HG02798 (cell line): ENCODE data around the gene SLC15A1.

Source experiments
- ATAC-seq: cut with Tn5 transposase; IDR thresholded peaks from one replicate; pipeline ENCODE4 v1.9.1; 2021; ENCODE audit warnings: mild to moderate bottlenecking; ENCODE audit not compliant: unreplicated experiment, poor library complexity

The SLC15A1 gene, protein sequence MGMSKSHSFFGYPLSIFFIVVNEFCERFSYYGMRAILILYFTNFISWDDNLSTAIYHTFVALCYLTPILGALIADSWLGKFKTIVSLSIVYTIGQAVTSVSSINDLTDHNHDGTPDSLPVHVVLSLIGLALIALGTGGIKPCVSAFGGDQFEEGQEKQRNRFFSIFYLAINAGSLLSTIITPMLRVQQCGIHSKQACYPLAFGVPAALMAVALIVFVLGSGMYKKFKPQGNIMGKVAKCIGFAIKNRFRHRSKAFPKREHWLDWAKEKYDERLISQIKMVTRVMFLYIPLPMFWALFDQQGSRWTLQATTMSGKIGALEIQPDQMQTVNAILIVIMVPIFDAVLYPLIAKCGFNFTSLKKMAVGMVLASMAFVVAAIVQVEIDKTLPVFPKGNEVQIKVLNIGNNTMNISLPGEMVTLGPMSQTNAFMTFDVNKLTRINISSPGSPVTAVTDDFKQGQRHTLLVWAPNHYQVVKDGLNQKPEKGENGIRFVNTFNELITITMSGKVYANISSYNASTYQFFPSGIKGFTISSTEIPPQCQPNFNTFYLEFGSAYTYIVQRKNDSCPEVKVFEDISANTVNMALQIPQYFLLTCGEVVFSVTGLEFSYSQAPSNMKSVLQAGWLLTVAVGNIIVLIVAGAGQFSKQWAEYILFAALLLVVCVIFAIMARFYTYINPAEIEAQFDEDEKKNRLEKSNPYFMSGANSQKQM

DNA sequence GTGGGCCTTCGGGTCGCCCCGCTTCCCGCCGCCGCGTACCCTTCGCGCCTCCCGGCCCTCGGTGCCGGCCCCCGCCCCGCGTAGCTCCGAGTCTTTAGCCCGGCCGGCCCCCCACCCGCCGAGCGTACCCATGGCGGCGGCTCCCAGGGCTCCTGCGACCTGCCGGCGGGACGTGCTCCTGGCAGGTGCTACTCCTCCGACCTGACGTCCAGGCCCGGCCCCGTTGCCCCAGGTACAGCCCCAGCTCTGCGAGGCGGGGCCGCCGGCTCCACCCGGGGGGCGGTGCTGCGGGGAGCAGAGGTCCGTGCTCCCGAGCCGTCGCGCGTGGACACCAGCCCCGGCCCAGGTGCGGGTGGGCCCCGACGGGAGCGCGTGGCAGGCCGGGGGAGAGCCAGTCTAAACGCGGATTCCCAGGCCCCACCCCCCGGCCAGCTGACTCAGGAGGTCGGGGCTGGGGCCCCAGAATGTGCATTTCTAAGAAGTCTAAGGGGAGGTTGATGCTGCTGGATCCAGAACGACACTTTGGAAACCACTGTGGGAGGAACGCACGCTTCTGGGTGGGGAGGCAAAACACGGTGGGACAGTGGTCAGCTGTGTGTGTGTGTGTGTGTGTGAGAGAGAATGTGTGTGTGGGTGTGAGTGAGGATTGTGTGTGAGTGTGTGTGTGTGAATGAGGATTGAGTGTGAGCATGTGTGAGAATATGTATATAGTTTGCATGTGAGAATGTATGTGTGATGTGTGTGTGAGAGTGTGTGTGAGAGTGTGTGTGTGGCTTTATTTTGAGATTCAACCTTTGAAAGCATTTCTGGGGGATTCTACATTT lies at the start of gene SLC15A1:
Gene SLC15A1, minus strand, starts transcription at position 206 of the 824 bp plus-strand sequence. Its CDS starts 74 bp downstream, at position 132.
- ATAC-seq = no peak

DNA sequence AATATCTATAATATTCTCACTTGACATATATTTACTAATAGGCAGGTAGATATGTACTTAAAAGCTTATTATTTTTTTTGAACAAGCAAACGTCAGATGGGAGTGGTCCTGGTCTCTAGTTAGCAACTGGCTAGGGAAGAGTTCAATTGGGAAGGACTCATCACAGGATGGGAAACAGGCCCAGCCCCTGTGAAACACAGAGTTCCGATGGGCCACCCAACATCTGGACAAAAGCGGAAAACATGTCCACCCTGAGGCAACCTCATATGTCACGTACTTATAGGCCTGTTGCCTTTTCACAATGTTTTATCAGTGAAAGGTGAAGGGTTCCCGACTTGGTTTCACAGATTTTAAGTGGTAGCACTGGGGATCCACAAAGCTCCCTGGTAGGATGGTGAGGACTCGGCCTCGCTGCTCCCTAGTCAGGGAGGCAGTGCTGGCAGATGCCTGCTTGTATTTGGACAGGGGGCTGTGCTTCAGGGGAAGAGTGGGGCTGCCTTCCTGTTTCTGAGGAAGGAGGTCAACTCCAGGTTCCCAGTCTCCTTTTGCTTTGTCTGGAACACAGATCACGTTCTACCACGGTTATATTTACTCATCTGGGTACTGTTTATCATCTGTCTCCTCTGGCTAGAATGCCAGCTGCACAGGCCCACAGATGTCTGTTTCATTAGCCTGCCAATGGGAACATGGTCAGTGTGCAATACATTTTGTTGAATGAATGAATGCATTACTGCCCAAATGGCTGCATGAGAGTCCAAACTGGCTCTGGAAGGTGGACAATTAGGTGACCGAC lies 49.4 kb upstream of the SLC15A1 start:
- ATAC-seq = no peak

DNA sequence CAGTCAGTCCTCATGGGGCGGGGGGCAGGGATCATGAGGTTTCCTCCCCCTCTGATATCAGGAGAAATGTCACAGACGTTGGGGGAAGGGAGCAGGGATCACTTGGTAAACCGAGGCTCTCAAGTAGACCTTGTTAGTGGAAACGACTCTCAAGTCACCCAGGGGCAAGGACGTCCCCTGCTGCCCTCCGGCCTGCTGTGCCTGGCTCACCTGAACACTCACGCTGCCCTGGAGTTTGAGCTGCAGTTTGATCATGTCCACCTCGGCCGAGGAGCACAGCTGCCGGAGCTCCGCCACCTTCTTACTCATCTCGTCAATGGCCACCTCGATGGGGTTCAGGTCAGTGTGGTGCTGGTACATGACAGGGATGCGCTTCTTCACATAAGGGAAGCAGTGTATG lies 47.6 kb upstream of the SLC15A1 start:
- no peak for ATAC-seq

DNA sequence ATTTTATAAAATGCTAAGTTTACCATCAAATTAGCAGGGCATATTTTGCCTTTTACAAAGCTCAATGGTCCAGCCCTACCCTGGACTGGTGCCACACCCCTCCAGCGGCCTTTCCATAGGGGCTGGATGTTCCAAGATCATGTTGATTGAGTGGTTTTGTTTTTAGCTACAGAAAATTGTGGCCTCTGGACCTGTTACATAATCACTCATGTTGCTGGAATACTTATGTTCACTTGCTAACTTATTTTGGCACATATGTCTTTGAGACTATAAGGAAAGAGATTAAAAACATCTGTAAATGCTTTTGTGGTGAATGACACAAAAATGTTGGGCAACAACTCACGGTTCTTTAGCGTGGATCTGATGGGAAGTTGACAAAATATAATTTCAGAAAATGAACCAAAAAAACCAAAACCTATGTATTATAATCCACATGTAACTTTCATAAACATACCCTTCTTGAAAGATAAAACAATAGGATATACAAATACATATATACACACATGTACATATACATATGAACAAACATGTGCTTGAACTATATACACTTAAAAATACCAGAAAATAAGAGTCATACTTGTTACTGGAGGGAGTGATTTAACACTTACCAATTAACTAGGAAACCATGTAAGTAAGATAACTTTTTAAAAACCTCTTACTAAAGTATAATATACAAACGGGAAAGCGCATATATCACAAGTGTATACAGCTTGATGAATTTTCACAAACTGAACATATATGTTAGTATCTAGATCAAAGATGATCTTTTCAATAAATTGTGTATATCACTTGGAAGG lies 46.6 kb upstream of the SLC15A1 start:
- no peak for ATAC-seq

DNA sequence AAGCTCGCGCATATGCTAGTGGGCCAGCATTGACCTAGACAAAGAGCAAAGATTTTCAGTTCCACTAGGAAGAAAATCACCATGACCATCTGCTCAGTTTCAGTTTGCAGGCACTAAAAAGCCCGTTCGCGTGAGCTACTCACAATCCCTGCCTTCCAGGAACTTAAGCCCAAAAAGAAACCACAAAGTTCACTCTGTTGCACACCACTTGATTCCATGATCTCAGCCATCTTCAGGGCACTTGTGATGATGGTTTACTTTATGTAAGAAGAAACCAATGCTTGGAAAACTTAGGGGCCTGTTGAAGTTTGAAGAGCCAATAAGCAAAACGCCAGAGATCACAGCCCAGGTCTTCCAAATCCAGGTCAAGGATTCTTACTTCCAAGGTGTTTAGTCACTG lies 45.0 kb upstream of the SLC15A1 start:
- ATAC-seq = no peak

DNA sequence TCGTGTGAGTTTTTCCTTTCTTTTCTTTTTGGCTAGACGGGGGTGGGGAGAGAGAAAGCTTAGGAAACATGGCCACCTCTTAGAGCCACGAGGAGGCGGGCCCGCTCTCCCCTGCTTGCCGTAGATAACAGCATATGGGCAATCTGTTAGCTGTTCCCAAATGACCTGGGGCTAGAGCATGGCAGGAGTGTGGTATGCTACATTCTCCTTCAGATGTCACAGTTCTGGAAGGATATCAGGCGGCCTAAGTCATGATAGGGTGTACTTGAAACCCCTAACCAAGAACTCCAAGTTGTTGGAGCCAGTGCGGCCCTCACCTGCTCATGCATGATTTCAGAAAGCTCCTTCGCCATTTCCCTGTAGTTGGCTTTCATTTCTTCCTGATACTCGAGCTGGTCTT lies 44.3 kb upstream of the SLC15A1 start:
- no peak for ATAC-seq

DNA sequence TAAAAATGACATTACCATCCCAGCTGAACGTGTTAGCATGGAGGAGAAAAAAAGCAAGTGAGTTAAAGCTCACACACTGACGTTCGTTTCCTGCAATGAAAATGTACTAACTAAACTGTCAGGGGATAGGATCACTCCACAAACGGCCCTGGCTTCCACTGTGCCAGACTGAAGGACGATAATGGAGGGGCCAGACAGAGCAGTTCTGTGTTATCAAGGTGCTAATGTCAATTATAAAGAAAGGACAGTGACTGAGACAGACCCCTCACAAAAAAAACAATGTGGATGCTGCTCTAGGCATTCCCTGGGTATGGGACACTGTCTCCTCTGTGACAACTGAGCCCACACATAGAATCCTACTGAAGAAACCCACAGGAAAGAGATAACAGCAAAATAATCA lies 43.7 kb upstream of the SLC15A1 start:
- no peak for ATAC-seq

DNA sequence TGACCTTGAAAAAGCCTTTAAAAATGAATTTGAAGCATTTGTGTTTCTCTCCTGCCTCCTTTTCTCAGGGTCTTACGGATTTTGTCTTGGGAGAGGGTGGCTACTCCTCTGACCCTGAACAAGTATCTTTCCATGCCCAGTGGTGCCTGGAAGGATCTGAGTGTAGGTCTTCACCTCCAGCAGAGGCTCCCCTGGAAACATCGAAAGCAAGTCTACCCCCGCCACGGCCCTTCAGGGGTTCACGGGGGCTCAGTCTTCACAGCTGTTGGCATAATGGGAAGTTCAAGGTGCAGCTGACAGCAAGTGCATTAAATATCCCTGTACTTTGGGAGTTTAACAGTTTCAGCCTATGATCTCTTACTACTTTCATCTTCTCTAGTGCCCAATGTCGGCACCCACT lies 42.7 kb upstream of the SLC15A1 start:
- ATAC-seq = no peak

DNA sequence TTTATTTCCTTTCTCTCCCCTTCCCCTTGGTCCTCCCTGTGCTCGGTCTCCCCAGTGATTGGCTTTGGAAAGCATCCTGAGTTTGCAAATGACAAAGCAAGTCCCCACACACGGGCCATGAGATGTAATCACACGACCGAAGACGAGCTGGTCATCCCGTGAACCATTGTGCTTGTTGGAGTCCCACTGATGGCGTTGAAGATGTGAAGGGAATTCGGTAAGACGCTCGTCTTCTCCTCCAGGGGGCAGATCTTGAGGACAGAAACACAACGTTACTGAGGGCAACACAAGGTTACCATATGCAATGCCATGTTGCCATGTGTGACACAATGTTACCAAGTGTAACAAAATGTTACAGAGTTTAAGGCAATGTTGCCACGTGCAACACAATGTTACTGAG lies 42.0 kb upstream of the SLC15A1 start:
- ATAC-seq = no peak

DNA sequence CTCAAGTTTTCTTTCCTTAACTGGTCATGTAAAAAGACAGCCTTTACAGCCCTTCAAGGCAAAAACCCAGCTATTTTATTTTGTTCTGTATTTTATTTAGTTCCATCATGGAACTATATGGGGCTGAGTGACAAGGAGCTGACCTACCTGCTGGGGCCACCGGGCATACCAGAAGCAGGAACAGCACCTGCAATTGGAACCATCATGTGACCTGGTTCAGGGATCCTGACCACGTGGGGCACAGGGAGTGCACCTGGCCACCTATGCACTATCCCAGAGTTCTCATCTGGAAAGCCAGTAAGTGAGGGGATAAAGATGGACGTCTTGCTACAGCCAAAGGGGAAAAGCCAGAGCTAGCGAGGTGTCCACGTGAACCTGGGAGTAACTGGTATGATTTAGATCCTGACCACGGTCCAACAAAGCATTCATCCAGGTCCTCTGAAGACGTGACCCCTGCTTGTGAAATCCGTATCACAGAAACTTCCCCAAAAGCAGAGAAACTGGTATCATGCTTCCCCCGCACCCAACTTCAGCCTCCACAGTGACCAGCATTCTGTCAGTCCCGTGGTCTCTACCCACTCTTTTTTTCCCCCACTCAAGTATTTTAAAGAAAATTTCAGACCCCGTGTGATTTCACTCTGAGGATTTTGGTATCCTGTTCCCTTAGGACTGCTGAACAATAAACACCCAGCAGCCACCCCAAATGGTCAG lies 40.5 kb upstream of the SLC15A1 start:
- no peak for ATAC-seq

DNA sequence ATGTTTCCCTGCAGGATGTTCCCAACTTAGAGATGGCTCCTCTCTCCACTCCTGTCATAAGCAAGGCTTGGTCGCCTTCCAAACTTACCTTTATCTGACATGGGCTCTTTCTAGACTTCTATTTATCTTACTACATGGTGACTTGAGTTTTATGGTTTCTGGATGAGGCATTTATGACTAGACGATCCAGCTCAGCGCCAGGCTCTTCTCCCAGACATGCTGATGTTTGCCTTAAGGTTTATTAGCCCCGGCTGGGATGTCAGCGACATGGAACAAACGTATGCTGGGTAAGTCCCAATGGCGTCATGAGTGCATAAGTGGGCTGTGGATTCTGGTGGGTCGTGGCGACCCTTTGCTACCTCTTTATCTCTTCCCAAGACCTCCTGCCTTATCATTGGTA lies 39.8 kb upstream of the SLC15A1 start:
- no peak for ATAC-seq

DNA sequence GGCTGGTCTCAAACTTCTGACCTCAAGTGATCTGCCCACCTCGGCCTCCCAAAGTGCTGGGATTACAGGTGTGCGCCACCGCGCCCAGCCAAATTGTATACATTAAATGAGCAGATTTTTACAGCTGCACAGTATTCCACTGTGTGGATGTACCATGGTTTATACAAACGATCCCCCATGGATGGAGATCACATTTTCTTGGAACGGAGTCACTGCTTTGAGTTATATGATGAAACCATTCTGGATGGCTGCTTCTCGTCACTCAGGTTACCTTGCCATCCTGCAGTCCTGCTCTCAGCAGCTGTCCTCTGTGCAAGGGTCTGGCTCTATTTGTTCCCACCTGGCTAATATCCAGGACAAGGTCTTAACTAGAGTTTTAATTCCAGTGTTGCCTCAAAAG lies 39.1 kb upstream of the SLC15A1 start:
- ATAC-seq = no peak

DNA sequence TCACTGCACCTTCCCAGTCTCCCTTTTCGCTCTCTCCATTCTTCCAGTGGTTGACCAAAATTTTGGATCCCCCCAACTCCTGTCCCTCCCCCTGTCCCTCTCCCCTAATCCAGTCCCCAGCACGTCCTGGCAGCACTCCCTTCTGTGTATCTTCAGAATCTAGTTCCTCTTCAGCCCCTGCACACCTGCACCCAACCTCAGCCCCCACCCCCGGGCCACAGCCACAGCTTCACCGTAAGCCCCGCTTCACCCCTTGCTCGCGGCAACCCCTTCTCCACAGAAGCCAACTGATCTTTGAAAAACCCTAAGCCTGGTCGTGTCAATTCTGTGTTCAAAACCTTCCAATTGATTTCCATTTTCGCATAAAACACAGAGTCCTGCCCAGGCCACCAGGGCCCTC lies 35.5 kb upstream of the SLC15A1 start:
- ATAC-seq = no peak

DNA sequence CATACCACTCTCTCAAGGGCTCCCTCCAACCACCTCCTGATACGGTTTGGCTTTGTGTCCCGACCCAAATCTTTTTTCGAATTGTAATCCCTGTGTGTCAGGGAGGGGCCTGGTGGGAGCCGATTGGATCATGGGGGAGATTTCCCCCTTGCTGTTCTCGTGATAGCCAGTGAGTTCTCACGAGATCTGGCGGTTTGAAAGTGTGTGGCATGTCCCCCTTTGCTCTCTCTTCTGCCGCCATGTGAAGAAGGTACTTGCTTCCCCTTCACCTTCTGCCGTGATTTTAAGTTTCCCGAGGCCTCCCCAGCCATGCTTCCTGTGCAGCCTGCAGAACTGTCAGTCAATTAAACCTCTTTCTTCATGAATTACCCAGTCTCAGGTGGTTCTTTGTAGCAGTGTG lies 34.7 kb upstream of the SLC15A1 start:
- ATAC-seq = no peak

DNA sequence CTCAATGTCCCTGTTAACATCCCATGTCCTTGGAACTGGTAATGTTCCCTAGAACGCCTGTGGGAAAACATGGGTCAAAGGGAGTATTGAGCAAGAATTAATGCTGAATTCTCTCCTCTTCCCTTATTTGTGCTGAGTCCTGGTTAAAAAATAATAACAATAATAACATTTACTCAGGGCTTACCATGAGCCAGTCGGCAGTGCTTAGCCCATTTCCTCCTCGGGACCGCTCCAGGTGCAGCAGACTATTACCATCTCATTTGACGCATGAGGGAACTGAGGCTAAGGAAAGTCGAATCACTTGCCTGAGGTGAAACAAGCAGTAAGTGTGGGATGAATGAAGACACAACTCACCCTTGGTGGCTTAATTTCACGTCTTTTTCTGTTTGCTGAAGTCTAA lies 33.6 kb upstream of the SLC15A1 start:
- no peak for ATAC-seq

DNA sequence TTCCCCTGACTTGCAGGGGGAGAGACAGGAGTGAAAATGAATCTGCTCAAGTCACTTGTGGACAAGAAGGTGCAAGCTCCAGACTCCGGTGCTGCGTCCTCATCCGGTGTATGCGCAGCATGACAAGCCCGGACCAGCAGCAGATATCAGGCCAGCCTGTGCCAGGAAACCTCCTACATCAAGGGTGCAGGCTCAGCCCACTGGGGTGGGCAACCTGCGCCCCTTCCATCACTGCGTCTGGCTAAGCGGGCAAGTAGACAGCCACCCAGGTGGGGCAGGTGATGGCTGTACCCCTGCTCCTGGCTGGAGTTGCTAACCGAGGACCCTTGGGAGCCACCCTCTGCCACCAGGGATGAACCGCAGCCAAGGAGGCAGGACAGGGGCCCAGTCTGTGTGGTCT lies 32.9 kb upstream of the SLC15A1 start:
- ATAC-seq = no peak

DNA sequence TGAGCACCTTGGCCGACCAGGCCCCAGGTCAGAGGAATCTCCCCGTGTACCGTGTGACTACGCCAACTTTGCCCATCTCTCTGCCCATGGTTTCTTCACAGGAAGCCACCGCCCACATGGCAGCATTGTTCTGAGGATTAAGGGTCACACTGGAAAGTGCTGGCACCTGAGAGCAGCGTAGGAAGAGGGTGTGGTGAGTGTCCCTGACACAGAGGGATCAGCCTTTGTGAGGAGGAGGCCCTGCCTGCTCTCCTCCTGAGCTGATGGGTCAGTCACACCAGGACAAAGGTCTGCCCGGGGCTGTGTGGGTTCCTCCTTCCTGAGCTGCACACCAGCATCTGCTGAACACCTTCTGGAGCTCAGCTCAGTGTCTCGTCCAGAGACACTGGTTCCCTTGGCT lies 32.2 kb upstream of the SLC15A1 start:
- ATAC-seq = no peak

DNA sequence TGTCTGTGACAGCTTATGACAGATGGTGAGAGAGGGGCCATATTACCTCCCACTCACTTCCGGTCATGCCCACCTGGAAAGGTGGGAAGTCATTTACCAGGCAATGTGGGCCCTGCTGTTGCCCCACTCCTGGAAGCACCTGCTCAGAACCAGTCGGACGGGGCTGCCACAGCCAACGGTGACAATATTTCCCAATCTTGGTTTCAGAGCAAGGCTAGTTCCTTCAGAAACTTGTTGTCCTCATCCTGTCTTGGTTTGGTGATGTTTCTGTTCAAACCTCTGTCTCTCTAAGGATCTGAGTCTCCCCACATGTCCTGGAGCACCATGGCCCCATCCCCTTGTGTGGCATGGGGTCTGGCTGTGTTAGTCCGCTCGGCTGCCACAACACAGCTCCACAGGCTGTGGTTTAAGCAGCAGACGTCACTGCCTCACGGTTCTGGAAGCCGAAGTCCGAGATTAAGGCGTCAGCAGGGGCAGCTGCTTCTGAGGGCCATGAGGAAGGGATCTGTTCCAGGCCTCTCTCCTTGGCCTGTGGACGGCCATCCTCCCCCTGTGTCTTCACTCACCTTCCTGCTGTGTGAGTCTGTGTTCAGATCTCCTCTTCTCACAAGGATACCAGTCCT lies 31.5 kb upstream of the SLC15A1 start:
- ATAC-seq = no peak
